RWPE2 (cell line): ENCODE measurements around the gene SLC38A5.

ENCODE experiments used
- ATAC-seq: fragments of 200-7000 bp; cut with Tn5 transposase; 3 replicates; pipeline ENCODE4 v1.9.1; 2021; ENCODE audit warnings: low read depth
- DNase-seq: peaks from one replicate; pipeline ENCODE4 v3.0.0-alpha.2; 2020; ENCODE audit warnings: low spot score
- H3K27ac ChIP-seq: fragments of 450-650 bp; 2 replicates; pipeline ENCODE4 v1.5.1; 2017; ENCODE audit warnings: mild to moderate bottlenecking; ENCODE audit not compliant: poor library complexity, severe bottlenecking
- H3K27me3 ChIP-seq: fragments of 250-450 bp; sonication (Bioruptor Pico); 2 replicates; pipeline ENCODE4 v1.5.1; 2021; ENCODE audit warnings: mild to moderate bottlenecking, moderate library complexity; ENCODE audit not compliant: insufficient read depth, poor library complexity, severe bottlenecking
- H3K36me3 ChIP-seq: fragments of 250-450 bp; sonication (Bioruptor Pico); 2 replicates; pipeline ENCODE4 v1.5.1; 2020; ENCODE audit warnings: low read depth, mild to moderate bottlenecking, moderate library complexity
- H3K4me1 ChIP-seq: fragments of 250-450 bp; sonication (Bioruptor Pico); 2 replicates; pipeline ENCODE4 v1.5.1; 2021; ENCODE audit warnings: mild to moderate bottlenecking, moderate library complexity; ENCODE audit not compliant: insufficient read depth, poor library complexity, severe bottlenecking
- H3K4me3 ChIP-seq: fragments of 250-450 bp; sonication (Bioruptor Pico); 2 replicates; pipeline ENCODE4 v1.5.1; 2021; ENCODE audit warnings: mild to moderate bottlenecking, moderate library complexity; ENCODE audit not compliant: severe bottlenecking
- H3K9me3 ChIP-seq: fragments of 250-450 bp; sonication (Bioruptor Pico); 2 replicates; pipeline ENCODE4 v1.5.1; 2021; ENCODE audit warnings: mild to moderate bottlenecking, moderate library complexity; ENCODE audit not compliant: severe bottlenecking
- CTCF ChIP-seq: fragments of 450-650 bp; IDR thresholded peaks from one replicate; pipeline ENCODE4 v1.5.1; 2017; ENCODE audit warnings: mild to moderate bottlenecking, moderate library complexity; ENCODE audit not compliant: poor library complexity, severe bottlenecking

The SLC38A5 gene

GRCh38 chrX:48480142-48480541 lies 10.1 kb upstream of the SLC38A5 start:
- H3K27ac ChIP-seq = peak overlapping the region; percentile 74
- peaks cover 56% of the 10 kb centered on the region for H3K36me3 ChIP-seq
- H3K27me3 ChIP-seq = no peaks in the 10 kb centered on the region

DNA sequence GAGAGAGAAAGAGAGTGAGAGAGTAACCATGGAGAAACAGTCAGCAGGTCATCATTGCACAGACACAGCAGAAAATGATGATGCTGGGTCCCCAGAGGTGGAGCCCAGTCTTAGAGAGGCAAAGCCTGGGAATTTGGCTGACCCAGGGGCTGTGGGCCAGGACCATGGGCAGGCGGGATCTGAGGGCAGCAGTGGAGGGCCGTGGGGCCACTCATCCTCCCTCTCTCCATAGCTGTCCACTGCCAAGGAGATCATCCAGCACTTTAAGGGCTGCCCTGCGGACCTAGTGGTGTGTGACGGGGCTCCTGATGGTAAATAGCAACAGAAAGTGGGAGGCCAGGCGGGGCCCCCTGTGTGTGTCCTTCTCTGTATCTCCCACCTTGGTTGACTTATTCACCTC lies 8.7 kb upstream of the SLC38A5 start:
- Histone ChIP-seq H3K9me3 (no peaks in the 10 kb centered on the region), H3K4me3 (no peak overlapping the region), H3K4me1 (no peaks in the 10 kb centered on the region), H3K36me3 (peaks cover 49% of the 10 kb centered on the region), H3K27me3 (no peaks in the 10 kb centered on the region), H3K27ac (peak overlapping the region; percentile 74)
- ATAC-seq (no peak), DNase-seq (no peak)
- TF ChIP-seq CTCF = no peak

More at GRCh38 chrX:48480142-48480541, 10.1 kb upstream of the SLC38A5 start:
- no peaks in the 10 kb centered on the region for H3K9me3 ChIP-seq
- no peak for TF ChIP-seq CTCF
- ATAC-seq (no peak), DNase-seq (no peak)
- H3K4me3 ChIP-seq = no peak overlapping the region
- H3K4me1 ChIP-seq = no peaks in the 10 kb centered on the region

DNA sequence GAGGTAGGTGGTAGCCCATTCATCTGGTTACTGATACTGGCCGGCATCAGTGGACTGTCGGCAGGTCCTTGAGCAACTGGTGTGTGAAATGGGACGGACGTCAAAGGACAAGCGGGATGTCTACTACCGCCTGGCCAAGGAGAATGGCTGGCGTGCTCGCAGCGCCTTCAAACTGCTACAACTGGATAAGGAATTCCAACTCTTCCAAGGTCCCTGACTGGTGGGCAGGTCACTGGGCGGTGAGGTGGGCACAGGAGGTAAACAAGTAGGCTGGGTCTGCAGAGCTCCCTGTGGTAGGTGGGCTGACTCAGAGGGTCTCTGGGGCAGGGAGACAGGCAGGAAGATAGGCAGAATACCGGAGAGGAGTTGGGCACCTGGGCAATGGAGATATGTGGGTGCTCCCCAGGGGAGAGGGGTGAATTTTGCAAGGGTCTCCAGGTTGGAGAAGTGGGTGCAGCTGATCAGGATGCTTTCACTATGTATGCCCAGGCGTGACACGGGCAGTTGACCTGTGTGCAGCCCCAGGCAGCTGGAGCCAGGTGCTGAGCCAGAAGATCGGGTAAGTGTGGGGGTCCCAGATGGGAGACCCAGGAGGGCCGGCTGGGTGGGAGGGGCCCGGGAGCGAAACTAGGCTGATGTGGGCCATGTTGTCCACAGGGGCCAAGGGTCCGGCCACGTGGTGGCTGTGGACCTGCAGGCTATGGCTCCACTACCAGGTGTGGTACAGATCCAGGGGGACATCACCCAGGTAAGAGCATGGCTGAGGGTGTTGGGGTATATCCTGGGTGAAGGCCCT lies 8.1 kb upstream of the SLC38A5 start:
- H3K9me3 ChIP-seq = no peaks in the 10 kb centered on the region
- ATAC-seq (no peak), DNase-seq (no peak)
- TF ChIP-seq CTCF = no peak
- peak overlapping the region; percentile 74 for H3K27ac ChIP-seq
- peaks cover 43% of the 10 kb centered on the region for H3K36me3 ChIP-seq
- H3K27me3 ChIP-seq = no peaks in the 10 kb centered on the region
- H3K4me3 ChIP-seq = no peak overlapping the region
- H3K4me1 ChIP-seq = no peaks in the 10 kb centered on the region

DNA sequence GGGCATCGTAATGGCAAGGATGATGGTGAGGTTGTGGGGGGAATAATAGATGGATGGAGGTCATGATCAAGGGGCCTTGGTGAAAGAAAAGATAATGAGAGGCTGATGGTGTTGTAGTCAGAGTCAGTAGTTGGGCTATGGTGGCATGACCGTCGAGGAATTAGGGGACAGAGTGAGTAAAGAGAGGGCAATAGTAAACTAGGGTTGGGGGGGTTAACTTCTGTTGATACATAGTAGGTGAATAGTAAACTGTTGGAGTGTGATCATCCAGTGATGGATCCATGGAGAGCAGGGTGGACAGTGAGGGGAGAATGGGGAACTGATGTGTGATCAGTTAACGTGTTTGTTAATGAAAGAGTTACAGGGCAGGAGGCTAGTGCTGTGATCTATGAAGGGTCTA lies 6.9 kb upstream of the SLC38A5 start:
- Histone ChIP-seq H3K4me3 (peak overlapping the region; percentile 64), H3K36me3 (peaks cover 31% of the 10 kb centered on the region), H3K27me3 (no peaks in the 10 kb centered on the region), H3K27ac (peak overlapping the region; percentile 74), H3K4me1 (no peaks in the 10 kb centered on the region), H3K9me3 (no peaks in the 10 kb centered on the region)
- TF ChIP-seq CTCF = no peak
- no peak for DNase-seq
- no peak for ATAC-seq
